SKM-1 treated with dmso at 0.1 percent for 144 hours (cell line): Measurements from ENCODE around the gene ICOSLG.
"Not testable (repeated sequence)": the region's sequence is repeated elsewhere in the genome, so short reads cannot be mapped to it uniquely, and the experiment has no call there.

Experiments used
- DNase-seq: peaks from one replicate; lab custom pipeline; 2025; ENCODE audit not compliant: unreplicated experiment; lab: John Stamatoyannopoulos, UW

The ICOSLG gene

GRCh38 chr21:44265734-44266270 is 25.1 kb upstream of the ICOSLG start:
- DNase-seq: no peak

GRCh38 chr21:44263768-44264167 is 23.0 kb upstream of the ICOSLG start:
- no peak for DNase-seq

GRCh38 chr21:44263221-44263760 is 22.5 kb upstream of the ICOSLG start:
- no peak for DNase-seq

GRCh38 chr21:44262338-44263056 is 21.8 kb upstream of the ICOSLG start:
- DNase-seq: no peak

- DNase-seq: no peak
These were observed 21.0 kb upstream of the ICOSLG start, which contains the start of gene DNMT3L for GRCh38 chr21:44261675-44262295. DNMT3L (minus strand) TSS chr21:44261897; CDS start chr21:44261259, 638 bp downstream.

- DNase-seq: no peak
These were observed 20.3 kb upstream of the ICOSLG start for GRCh38 chr21:44260791-44261631.

- DNase-seq: no peak
These were observed 19.3 kb upstream of the ICOSLG start for GRCh38 chr21:44260066-44260465.

GRCh38 chr21:44259082-44259705 is 18.5 kb upstream of the ICOSLG start:
- no peak for DNase-seq

- no peak for DNase-seq
These were observed 17.4 kb upstream of the ICOSLG start for GRCh38 chr21:44258056-44258725.

GRCh38 chr21:44255511-44255981 is 14.8 kb upstream of the ICOSLG start:
- no peak for DNase-seq

GRCh38 chr21:44253832-44254710 is 13.3 kb upstream of the ICOSLG start:
- no peak for DNase-seq

GRCh38 chr21:44249204-44250037 is 8.7 kb upstream of the ICOSLG start:
- not testable (repeated sequence) for DNase-seq

GRCh38 chr21:44247904-44248303 is 7.2 kb upstream of the ICOSLG start:
- DNase-seq: not testable (repeated sequence)

- DNase-seq: not testable (repeated sequence)
These were observed 3.2 kb upstream of the ICOSLG start for GRCh38 chr21:44243980-44244379.

GRCh38 chr21:44241281-44241680 is 538 bp upstream of the ICOSLG start:
- not testable (repeated sequence) for DNase-seq

- not testable (repeated sequence) for DNase-seq
These were observed 390 bp downstream of the ICOSLG start for GRCh38 chr21:44240353-44240752.

- not testable (repeated sequence) for DNase-seq
These were observed 11.2 kb downstream of the ICOSLG start for GRCh38 chr21:44229561-44229960.

- not testable (repeated sequence) for DNase-seq
These were observed 12.6 kb downstream of the ICOSLG start for GRCh38 chr21:44228109-44228508.
